ENCODE data around the gene UBXN6. TPM values are rescaled to one million over a fixed set of nuclear protein-coding genes. Genes with fewer than 3 reads are reported as not detected.
A peak's percentile ranks its signal among the peaks of the same experiment; 100 is the strongest.

UBXN6 gene
- total RNA-seq, 1 experiment from 2014 or later: 34.1 TPM

DNA sequence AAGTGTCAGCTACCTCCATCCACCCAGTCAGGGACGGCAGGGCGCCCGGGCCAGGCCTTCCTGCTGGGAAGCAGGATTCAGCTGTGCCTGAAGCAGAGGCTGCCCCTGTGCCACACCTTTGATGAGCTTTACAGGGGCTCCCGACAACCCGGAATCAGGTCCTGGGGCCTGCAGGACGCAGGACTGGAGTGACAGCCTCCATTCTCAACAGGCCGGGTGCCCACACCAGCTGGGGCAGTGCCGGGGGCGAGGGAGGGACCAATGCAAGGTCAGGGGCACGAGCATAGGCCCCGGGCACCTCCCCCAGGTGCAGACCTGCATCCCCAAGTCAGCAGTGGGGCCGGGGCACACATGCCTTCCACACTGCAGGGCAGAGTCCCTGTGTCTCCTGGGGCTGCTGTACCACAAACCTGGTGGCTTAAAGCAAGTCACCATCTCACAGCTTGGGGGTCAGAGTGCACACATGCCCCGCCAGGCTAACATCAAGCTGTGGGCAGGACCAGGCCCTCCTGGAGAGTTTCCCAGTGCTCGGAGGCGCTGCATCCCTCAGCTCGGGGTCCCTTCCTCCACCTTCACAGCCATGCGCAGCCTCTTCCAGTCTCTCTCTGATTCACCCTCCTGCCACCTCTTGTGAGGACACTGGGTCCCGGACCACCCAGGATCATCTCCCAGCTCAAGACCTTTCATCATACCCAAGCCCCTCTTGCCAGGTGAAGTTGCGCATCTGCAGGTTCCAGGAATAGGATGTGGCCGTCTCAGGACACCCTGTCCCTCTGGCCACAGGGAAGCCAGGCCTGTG, 13.4 kb downstream of the UBXN6 start:
- peak overlapping the region in 2 of 3 experiments; percentile 82 to 87; a peak in 3 of 7 replicates for H3K27ac Mint-ChIP-seq
- no peaks in the 10 kb centered on the region for H3K9me3 Mint-ChIP-seq

More for the DNA sequence above, 13.4 kb downstream of the UBXN6 start:
- Histone ChIP-seq H3K79me1 (ENCODE audit: insufficient read depth, low read depth, low read length, poor library complexity, severe bottlenecking) (no peaks in the 10 kb centered on the region), H3K23ac (ENCODE audit: insufficient read length, low read depth, low read length) (no peak overlapping the region), H3K27me3 (ENCODE audit: insufficient read depth, low read length) (no peaks in the 10 kb centered on the region), H2BK120ac (ENCODE audit: low read depth, low read length, poor library complexity, severe bottlenecking) (no peak overlapping the region), H3K9ac (ENCODE audit: extremely low read depth, insufficient read length, low read length) (no peak overlapping the region), H3K4me1 (ENCODE audit: insufficient read depth, low read length) (no peaks in the 10 kb centered on the region), H4K91ac (ENCODE audit: insufficient read length, low read depth, low read length) (no peak overlapping the region), H4K20me1 (ENCODE audit: control insufficient read depth, insufficient read depth, insufficient read length) (peaks cover 2% of the 10 kb centered on the region), H3K18ac (ENCODE audit: insufficient read length, low read depth, low read length) (no peak overlapping the region), H3K4ac (ENCODE audit: low read depth, low read length) (no peak overlapping the region), H4K5ac (ENCODE audit: insufficient read length, low read depth, low read length) (no peak overlapping the region), H3K9me3 (ENCODE audit: control insufficient read depth, low read depth, low read length) (no peaks in the 10 kb centered on the region), H3K4me2 (ENCODE audit: insufficient read depth, insufficient read length, low read length) (no peak overlapping the region), H3T11ph (ENCODE audit: low read length) (no peak overlapping the region), H2BK5ac (ENCODE audit: insufficient read length, low read length) (no peak overlapping the region), H3K23me2 (ENCODE audit: insufficient read length, low read depth, low read length, poor library complexity, severe bottlenecking) (no peaks in the 10 kb centered on the region), H2BK12ac (ENCODE audit: insufficient read length, low read depth, low read length) (no peak overlapping the region), H3K79me2 (ENCODE audit: insufficient read depth, low read length) (no peaks in the 10 kb centered on the region), H2AK5ac (ENCODE audit: insufficient read length, low read length) (no peak overlapping the region), H4K8ac (replicated peaks; ENCODE audit: insufficient read length, low read depth, low read length) (no peak overlapping the region), H3K27ac (ENCODE audit: insufficient read length, low read depth, low read length) (no peak overlapping the region), H2BK15ac (ENCODE audit: low read depth, low read length) (no peak overlapping the region), H2AFZ (ENCODE audit: low read length) (no peak overlapping the region), H3K14ac (ENCODE audit: insufficient read depth, low read length) (no peak overlapping the region; the same call in 1 of the 2 replicates), H2BK20ac (ENCODE audit: low read depth, low read length, poor library complexity, severe bottlenecking) (no peak overlapping the region), H3K56ac (ENCODE audit: insufficient read length, low read depth, low read length) (no peak overlapping the region)
- no CpG with 5 or more reads among the region's 20 CpGs for WGBS (ENCODE audit: extremely low coverage, insufficient read length, low lambda C conversion rate)
- Mint-ChIP-seq H3K27me3 (ENCODE audit: low read depth) (no peaks in the 10 kb centered on the region; the same call in 1 of the 2 replicates), H3K4me3 (no peak overlapping the region), H3K4me1 (0 out of 4 replicates have a peak, but pooled peaks cover 0 to 5% of the 10 kb centered on the region in 2 experiments), H3K36me3 (ENCODE audit: insufficient read depth in 1 of 3, low read depth in 3 of 3) (peaks cover 24 to 62% (median 53%) of the 10 kb centered on the region in 3 experiments)
- TF ChIP-seq, protein P1, sequence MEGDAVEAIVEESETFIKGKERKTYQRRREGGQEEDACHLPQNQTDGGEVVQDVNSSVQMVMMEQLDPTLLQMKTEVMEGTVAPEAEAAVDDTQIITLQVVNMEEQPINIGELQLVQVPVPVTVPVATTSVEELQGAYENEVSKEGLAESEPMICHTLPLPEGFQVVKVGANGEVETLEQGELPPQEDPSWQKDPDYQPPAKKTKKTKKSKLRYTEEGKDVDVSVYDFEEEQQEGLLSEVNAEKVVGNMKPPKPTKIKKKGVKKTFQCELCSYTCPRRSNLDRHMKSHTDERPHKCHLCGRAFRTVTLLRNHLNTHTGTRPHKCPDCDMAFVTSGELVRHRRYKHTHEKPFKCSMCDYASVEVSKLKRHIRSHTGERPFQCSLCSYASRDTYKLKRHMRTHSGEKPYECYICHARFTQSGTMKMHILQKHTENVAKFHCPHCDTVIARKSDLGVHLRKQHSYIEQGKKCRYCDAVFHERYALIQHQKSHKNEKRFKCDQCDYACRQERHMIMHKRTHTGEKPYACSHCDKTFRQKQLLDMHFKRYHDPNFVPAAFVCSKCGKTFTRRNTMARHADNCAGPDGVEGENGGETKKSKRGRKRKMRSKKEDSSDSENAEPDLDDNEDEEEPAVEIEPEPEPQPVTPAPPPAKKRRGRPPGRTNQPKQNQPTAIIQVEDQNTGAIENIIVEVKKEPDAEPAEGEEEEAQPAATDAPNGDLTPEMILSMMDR (conservative IDR thresholded peaks at IDR 0.05): no peak
- no peak for DNase-seq

Measured in H9 (cell line).